NCI-H1930 (cell line): ENCODE results near the gene KLHL21.

Source experiments
- DNase-seq, 2 experiments: peaks; one replicate each; lab custom pipeline; 2025; lab: John Stamatoyannopoulos, UW

The KLHL21 gene

GRCh38 chr1:6625584-6626149 lies 23.0 kb upstream of the KLHL21 start:
- no peak for DNase-seq

- peak; percentile 63 to 77 for DNase-seq
These were observed 22.3 kb upstream of the KLHL21 start, which contains the start of gene THAP3 for GRCh38 chr1:6624710-6625583. Gene THAP3 (plus strand): TSS chr1:6624868. CDS start chr1:6625219, 351 bp downstream.

GRCh38 chr1:6623269-6623965 lies 20.7 kb upstream of the KLHL21 start:
- no peak for DNase-seq

GRCh38 chr1:6622396-6623152 lies 19.9 kb upstream of the KLHL21 start:
- DNase-seq, result no peak

GRCh38 chr1:6621429-6622391 lies 19.0 kb upstream of the KLHL21 start:
- no peak for DNase-seq

GRCh38 chr1:6619045-6619444 lies 16.4 kb upstream of the KLHL21 start:
- no peak for DNase-seq

GRCh38 chr1:6614929-6615785 lies 12.5 kb upstream of the KLHL21 start:
- DNase-seq, result no peak

- no peak for DNase-seq
These were observed 11.6 kb upstream of the KLHL21 start for GRCh38 chr1:6614019-6614928.

GRCh38 chr1:6613361-6614018 lies 10.8 kb upstream of the KLHL21 start, which contains the start of gene PHF13:
Gene PHF13 (plus strand): TSS chr1:6613731. CDS start chr1:6614067, 336 bp downstream.
- DNase-seq, result peak; percentile 96 to 99

GRCh38 chr1:6612641-6613360 lies 10.1 kb upstream of the KLHL21 start:
- peak in 1 of 2 experiments; percentile 51 for DNase-seq

GRCh38 chr1:6603915-6604558 lies 1.4 kb upstream of the KLHL21 start:
- no peak for DNase-seq

GRCh38 chr1:6603238-6603914 lies 707 bp upstream of the KLHL21 start:
- no peak for DNase-seq

- DNase-seq, result peak in 1 of 2 experiments; percentile 46
These were observed 573 bp downstream of the KLHL21 start for GRCh38 chr1:6601923-6602668.

GRCh38 chr1:6601049-6601922 lies 1.4 kb downstream of the KLHL21 start:
- DNase-seq, result no peak
